ENCODE measurements around the gene OR6K3.

The OR6K3 gene

GRCh38 chr1:158687037-158687436, 33.5 kb downstream of the OR6K3 start:
- no peak for DNase-seq (ENCODE audit: low read depth)

- DNase-seq (ENCODE audit: low read depth): no peak
Measured at GRCh38 chr1:158686111-158687009, 34.2 kb downstream of the OR6K3 start, which contains the start of gene SPTA1. TSS of gene SPTA1 (minus strand) at chr1:158686715. CDS start at chr1:158686517, 198 bp downstream.

GRCh38 chr1:158685085-158685484, 35.4 kb downstream of the OR6K3 start:
- no peak for DNase-seq (ENCODE audit: low read depth)

DNA sequence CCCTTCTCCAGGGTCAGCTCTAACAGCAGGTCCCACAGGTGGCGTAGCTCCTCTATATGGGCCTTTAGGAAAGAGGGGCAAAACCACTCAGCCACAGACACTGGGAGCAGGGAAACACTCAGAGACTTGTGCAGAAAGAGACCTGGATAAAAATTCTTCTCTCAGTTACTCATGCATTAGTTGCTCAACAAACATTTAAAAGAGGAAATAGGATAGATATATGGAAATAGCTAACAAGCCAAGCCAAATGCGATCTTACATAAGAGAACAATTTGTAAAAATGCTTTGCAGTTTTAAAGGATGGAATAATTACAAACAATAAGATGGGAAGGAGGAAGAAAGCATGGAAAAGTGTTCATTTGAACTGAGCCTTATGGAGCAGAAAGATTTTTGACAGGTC, 38.9 kb downstream of the OR6K3 start:
- no peak for DNase-seq (ENCODE audit: low read depth)

DNA sequence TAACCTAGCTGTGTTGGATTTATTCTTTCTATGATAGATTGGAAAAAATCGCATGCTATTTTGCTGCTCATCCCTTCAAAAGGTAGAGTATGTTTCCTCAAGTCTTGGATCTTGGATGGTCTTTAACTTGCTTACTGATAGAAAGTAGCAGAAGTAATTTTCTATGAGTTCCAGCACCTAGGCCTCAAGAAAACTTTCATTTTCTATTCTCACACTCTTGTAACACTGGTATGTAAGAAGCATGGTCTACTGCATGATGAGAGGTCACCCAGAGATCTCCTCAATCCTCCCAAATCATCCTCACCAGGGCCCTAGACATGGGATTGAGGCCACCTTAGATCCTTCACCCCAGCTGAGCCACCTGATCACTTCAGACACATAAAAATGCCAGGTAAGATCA, 41.2 kb downstream of the OR6K3 start:
- no peak for DNase-seq (ENCODE audit: low read depth)

DNA sequence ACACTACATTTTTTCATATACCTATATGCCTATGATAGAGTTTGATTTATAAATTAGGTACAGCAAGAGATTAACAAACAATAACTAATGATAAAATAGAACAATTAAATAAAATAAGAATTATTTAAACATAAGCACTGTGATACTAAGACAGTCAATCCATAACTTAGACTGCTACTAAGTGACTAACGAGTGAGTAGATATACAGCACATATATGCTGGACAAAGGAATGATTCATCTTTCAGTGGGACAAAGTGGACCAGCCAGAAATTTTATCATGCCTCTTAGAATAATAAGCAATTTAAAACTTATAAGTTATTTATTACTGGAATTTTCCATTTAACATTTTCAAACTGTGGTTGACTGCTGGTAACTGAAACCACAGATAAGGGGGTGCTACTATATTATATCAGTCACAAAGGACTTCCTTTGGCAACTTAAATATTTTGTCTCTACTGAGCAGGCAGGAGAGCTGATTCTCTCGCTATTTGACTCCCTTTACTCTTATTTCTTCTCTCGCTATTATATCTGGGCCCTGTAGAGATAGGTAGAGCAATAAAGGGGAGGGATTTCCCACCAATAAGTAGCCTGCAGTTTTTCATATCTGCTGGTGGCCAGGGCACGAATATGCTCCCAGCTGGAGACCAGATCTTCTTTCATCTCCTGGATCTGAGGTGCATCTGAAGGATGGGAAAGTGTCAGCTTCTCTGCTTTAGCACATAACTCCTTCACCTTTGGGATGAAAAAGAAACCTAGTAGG, 44.8 kb downstream of the OR6K3 start:
- DNase-seq (ENCODE audit: low read depth): no peak

DNA sequence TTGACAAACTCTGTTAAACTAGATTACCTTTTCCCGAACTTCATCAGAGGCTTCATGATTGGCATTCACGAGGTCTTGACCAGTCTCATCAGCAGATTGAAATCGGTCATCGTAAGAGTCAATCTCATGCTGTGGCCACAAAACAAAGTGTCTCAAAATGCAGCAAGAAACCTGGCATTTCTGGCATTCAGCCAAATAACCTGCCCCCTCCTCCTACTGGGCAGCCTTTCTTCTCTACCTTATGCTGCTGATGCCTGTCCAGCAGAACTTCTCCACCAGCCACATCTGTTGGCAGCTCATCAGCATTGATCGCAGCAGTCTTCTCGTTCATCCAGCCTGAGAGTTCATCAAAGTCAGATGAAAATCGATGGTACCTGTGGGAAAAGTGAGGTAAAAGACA, 46.2 kb downstream of the OR6K3 start:
- DNase-seq (ENCODE audit: low read depth): no peak

Measured in amniotic epithelial cell (primary cell).